ENCODE data around the gene SHANK3. TPM values are rescaled to one million over a fixed set of nuclear protein-coding genes. Genes with fewer than 3 reads are reported as not detected.

Gene SHANK3
- total and polyA plus RNA-seq, 2 donors (not counting 1 experiment from before 2014, with no cell fraction given), result not detected

DNA sequence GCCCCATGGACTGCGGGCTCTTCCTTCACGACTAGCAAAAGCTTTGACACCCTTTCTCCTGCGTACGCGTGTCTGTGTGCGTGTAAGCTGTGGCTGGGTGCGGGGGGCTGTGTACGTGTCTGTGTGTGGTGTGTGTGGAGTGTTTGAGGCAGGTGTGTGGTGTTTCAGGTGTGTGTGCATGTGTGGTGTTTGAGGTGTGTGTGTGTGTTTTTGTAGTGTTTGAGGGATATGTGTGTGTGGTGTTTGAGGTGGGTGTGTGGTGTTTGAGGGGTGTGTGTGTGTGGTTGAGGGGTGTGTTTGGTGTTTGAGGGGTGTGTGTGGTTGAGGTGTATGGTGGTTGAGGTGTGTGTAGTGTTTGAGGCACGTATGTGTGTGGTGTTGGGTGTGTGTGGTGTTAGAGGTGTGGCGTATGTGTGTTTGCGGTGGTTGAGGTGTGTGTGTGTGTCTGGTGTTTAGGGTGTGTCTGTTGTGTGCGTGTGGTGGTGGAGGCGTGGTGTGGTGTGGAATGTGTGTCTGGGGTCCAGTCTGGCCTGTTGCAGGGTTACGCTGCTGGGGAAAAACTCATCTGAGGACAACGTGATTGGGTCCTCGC is 44.0 kb upstream of the SHANK3 start:
- peak overlapping the region; percentile 80 for H3K27ac Mint-ChIP-seq
- 37% methylated on average over 14 of the region's 16 CpGs for WGBS (ENCODE audit: insufficient coverage)
- H4K20me1 ChIP-seq (ENCODE audit: control insufficient read depth, insufficient read depth, low read length, poor library complexity, severe bottlenecking), result no peaks in the 10 kb centered on the region
- intact Hi-C loops (cut with micrococcal nuclease), result loop anchor here (1.0 to 2.0 kb wide), 3 partner anchors 12 to 66 kb away; partner anchors contain the start of genes CHKB and SYCE3
- peak overlapping the region in 1 of 2 donors; percentile 70 for H3K27ac ChIP-seq (ENCODE audit: low read length in 2 of 2)
- peak overlapping the region; percentile 72 to 92 (median 80) for H3K4me3 ChIP-seq (ENCODE audit: control extremely low read depth in 1 of 5, extremely low read depth in 1 of 5, insufficient read depth in 1 of 5, low read depth in 2 of 5, low read length in 4 of 5)
- H3K27me3 ChIP-seq (replicated peaks in 1 of 4; ENCODE audit: control extremely low read depth in 1 of 4, control insufficient read depth in 3 of 4, insufficient read depth in 4 of 4, low read length in 3 of 4), result no peaks in the 10 kb centered on the region
- peak overlapping the region; percentile 97 for H3K4me2 ChIP-seq (replicated peaks; ENCODE audit: low read depth, low read length, poor library complexity, severe bottlenecking)
- no peaks in the 10 kb centered on the region for H3K27me3 Mint-ChIP-seq
- POLR2A ChIA-PET, result interaction anchor here (0.9 to 1.1 kb wide), 3 partner anchors 13 to 103 kb away, joined by 3 read pairs; partner anchors contain the start of gene TYMP
- no peaks in the 10 kb centered on the region for H3K9me3 ChIP-seq (ENCODE audit: control extremely low read depth in 1 of 3, control insufficient read depth in 2 of 3, insufficient read depth in 1 of 3, low read length in 2 of 3)
- CTCF ChIA-PET, result interaction anchor here (0.6 to 2.2 kb wide), 4 partner anchors 13 to 155 kb away, joined by 3 to 11 read pairs (median 4); partner anchors contain the start of gene SCO2
- TF ChIP-seq EZH2 (IDR thresholded peaks at IDR 0.05; ENCODE audit: borderline replicate concordance, insufficient read depth, low read depth, low read length, poor library complexity, severe bottlenecking), result no peak
- TF ChIP-seq, protein P1, sequence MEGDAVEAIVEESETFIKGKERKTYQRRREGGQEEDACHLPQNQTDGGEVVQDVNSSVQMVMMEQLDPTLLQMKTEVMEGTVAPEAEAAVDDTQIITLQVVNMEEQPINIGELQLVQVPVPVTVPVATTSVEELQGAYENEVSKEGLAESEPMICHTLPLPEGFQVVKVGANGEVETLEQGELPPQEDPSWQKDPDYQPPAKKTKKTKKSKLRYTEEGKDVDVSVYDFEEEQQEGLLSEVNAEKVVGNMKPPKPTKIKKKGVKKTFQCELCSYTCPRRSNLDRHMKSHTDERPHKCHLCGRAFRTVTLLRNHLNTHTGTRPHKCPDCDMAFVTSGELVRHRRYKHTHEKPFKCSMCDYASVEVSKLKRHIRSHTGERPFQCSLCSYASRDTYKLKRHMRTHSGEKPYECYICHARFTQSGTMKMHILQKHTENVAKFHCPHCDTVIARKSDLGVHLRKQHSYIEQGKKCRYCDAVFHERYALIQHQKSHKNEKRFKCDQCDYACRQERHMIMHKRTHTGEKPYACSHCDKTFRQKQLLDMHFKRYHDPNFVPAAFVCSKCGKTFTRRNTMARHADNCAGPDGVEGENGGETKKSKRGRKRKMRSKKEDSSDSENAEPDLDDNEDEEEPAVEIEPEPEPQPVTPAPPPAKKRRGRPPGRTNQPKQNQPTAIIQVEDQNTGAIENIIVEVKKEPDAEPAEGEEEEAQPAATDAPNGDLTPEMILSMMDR (IDR thresholded peaks at IDR 0.05), result no peak
- peaks cover 9% of the 10 kb centered on the region for H3K79me2 ChIP-seq (ENCODE audit: control insufficient read depth, insufficient read depth, low read length)
- H3K4me3 Mint-ChIP-seq, result peak overlapping the region; percentile 94
- peak overlapping the region; percentile 82 for H3K9ac ChIP-seq (ENCODE audit: low read length)
- H3K4me1 ChIP-seq (ENCODE audit: control insufficient read depth in 2 of 2, insufficient read depth in 2 of 2, low read length in 2 of 2), result peaks cover 12 to 21% of the 10 kb centered on the region in 2 donors
- ATAC-seq (ENCODE audit: low read depth) (no peak), DNase-seq (no peak)
- H3K36me3 ChIP-seq (replicated peaks in 1 of 2; ENCODE audit: control extremely low read depth in 1 of 2, control insufficient read depth in 1 of 2, extremely low read depth in 1 of 2, insufficient read depth in 2 of 2, low read length in 1 of 2), result no peaks in the 10 kb centered on the region
- H3K4me1 Mint-ChIP-seq, result peaks cover 17% of the 10 kb centered on the region
- peak overlapping the region; percentile 97 for H2AFZ ChIP-seq (ENCODE audit: insufficient read depth, low read depth, low read length, poor library complexity, severe bottlenecking)
- H3K9me3 Mint-ChIP-seq (ENCODE audit: insufficient read depth), result no peaks in the 10 kb centered on the region

- H3K27ac Mint-ChIP-seq, result no peak overlapping the region
These were observed 42.2 kb upstream of the SHANK3 start for GRCh38 chr22:50630376-50630775.

More at GRCh38 chr22:50630376-50630775, 42.2 kb upstream of the SHANK3 start:
- H3K27me3 Mint-ChIP-seq, result no peaks in the 10 kb centered on the region
- no peak for DNase-seq
- H4K20me1 ChIP-seq (ENCODE audit: control insufficient read depth, insufficient read depth, low read length, poor library complexity, severe bottlenecking), result no peaks in the 10 kb centered on the region
- no peak overlapping the region for H2AFZ ChIP-seq (ENCODE audit: insufficient read depth, low read depth, low read length, poor library complexity, severe bottlenecking)
- H3K4me2 ChIP-seq (replicated peaks; ENCODE audit: low read depth, low read length, poor library complexity, severe bottlenecking), result no peak overlapping the region
- H3K9ac ChIP-seq (ENCODE audit: low read length), result no peak overlapping the region
- no peak for ATAC-seq (ENCODE audit: low read depth)
- no peak overlapping the region for H3K4me3 ChIP-seq (ENCODE audit: control extremely low read depth in 1 of 5, extremely low read depth in 1 of 5, insufficient read depth in 1 of 5, low read depth in 2 of 5, low read length in 4 of 5)
- H3K9me3 Mint-ChIP-seq (ENCODE audit: insufficient read depth), result no peaks in the 10 kb centered on the region
- intact Hi-C loops (cut with micrococcal nuclease), result no loop called here
- ChIA-PET CTCF (no interaction called here), POLR2A (no interaction called here)
- H3K4me1 Mint-ChIP-seq, result peaks cover 15% of the 10 kb centered on the region
- H3K27ac ChIP-seq (ENCODE audit: low read length in 2 of 2), result no peak overlapping the region
- H3K27me3 ChIP-seq (replicated peaks in 1 of 4; ENCODE audit: control extremely low read depth in 1 of 4, control insufficient read depth in 3 of 4, insufficient read depth in 4 of 4, low read length in 3 of 4), result no peaks in the 10 kb centered on the region
- 93% methylated on average over 4 of the region's 5 CpGs for WGBS (ENCODE audit: insufficient coverage)
- peaks cover 9% of the 10 kb centered on the region for H3K79me2 ChIP-seq (ENCODE audit: control insufficient read depth, insufficient read depth, low read length)
- no peaks in the 10 kb centered on the region for H3K36me3 ChIP-seq (replicated peaks in 1 of 2; ENCODE audit: control extremely low read depth in 1 of 2, control insufficient read depth in 1 of 2, extremely low read depth in 1 of 2, insufficient read depth in 2 of 2, low read length in 1 of 2)
- no peak overlapping the region for H3K4me3 Mint-ChIP-seq
- H3K4me1 ChIP-seq (ENCODE audit: control insufficient read depth in 2 of 2, insufficient read depth in 2 of 2, low read length in 2 of 2), result peaks cover 12 to 21% of the 10 kb centered on the region in 2 donors
- TF ChIP-seq, protein P1 (IDR thresholded peaks at IDR 0.05), result no peak
- no peak for TF ChIP-seq EZH2 (IDR thresholded peaks at IDR 0.05; ENCODE audit: borderline replicate concordance, insufficient read depth, low read depth, low read length, poor library complexity, severe bottlenecking)
- no peaks in the 10 kb centered on the region for H3K9me3 ChIP-seq (ENCODE audit: control extremely low read depth in 1 of 3, control insufficient read depth in 2 of 3, insufficient read depth in 1 of 3, low read length in 2 of 3)
